Tibial nerve (tissue), 4 donors: ENCODE results near the gene RSAD1.

ENCODE experiments used
- CTCF ChIP-seq, 5 experiments: fragments of 200-600 bp in 3 of 5; fragments of 450-650 bp in 2 of 5; sonication (generic) in 3 of 5; IDR thresholded peaks; one replicate each; pipeline ENCODE4 v1.5.1; 2016 to 2019; ENCODE audit warnings: antibody characterized with exemption in 5 of 5, mild to moderate bottlenecking in 3 of 5, moderate library complexity in 2 of 5
- EP300 ChIP-seq, 2 donors: sonication (generic); formaldehyde crosslinking; IDR thresholded peaks; one replicate each; pipeline ENCODE4 v1.6.1; 2017; ENCODE audit warnings: antibody characterized with exemption in 2 of 2, mild to moderate bottlenecking in 1 of 2
- POLR2A ChIP-seq, 2 donors: fragments of 450-650 bp; IDR thresholded peaks; one replicate each; pipeline ENCODE4 v1.6.1; 2017; ENCODE audit warnings: antibody characterized with exemption in 2 of 2, mild to moderate bottlenecking in 2 of 2, moderate library complexity in 2 of 2

DNA sequence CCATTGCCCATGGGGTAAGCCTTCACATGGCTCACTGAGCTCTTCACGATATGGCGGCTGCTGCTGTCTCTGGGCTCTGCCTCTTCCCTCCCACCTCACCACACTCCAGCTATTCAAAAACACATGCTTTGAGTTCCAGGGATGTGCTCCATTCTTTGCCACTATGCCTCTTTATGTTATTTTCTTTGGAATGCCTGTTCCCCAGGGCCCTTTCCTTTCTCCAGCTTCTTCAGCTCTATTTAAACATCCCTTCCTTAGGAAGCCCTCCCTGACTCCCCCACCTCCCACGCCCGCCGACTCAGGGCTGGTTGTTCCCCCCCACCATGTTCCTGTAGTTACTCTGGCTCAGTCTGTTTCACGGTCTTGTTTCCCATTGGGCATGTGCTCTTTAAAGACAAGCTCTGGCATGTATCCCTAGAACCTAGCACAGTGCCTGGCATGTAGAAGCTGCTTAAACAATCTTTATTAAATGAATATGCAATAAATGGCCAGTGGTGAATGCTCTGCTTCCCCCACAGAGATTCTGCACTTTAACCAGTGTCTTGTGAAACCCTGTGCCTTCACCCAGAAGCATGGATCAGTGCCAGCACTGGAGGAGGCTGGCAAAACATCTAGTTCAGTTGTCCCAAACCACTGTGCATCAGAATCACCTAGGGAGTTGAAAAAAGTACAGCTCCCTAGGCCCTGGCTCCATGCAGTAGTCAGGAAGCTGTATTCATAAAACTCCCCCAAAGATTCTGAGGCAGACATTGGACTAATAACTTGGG, 36.5 kb downstream of the RSAD1 start:
- TF ChIP-seq CTCF (IDR thresholded peaks at IDR 0.05) = no peak
- TF ChIP-seq EP300 (IDR thresholded peaks at IDR 0.05) = peak in 1 of 2 donors; percentile 32
- no peak for TF ChIP-seq POLR2A (IDR thresholded peaks at IDR 0.05)
